Subcutaneous adipose tissue (tissue), 4 donors: Measurements from ENCODE around the gene RBPMS2. TPM values are rescaled to one million over a fixed set of nuclear protein-coding genes. Genes with fewer than 3 reads are reported as not detected.

Experiments used
- CTCF ChIP-seq: fragments of 450-650 bp; IDR thresholded peaks from one replicate; pipeline ENCODE4 v1.5.1; 2016; ENCODE audit warnings: low read depth, mild to moderate bottlenecking, control low read depth, antibody characterized with exemption, moderate library complexity
- total RNA-seq, 4 donors: library from RNA; depleted of rRNA; stranded (reverse); fragments of >200 nt; gene quantifications; one replicate each; pipeline ENCODE4 v1.1.0, GENCODE V29; 2016

Gene RBPMS2
- total RNA-seq, 4 donors from 2014 or later, result 0.98 to 6.4 (median 1.6) TPM

GRCh38 chr15:64701482-64702184, 73.8 kb downstream of the RBPMS2 start:
- TF ChIP-seq CTCF, result no peak

- no peak for TF ChIP-seq CTCF
Observed at GRCh38 chr15:64701051-64701450, 74.3 kb downstream of the RBPMS2 start.

- no peak for TF ChIP-seq CTCF
Observed at GRCh38 chr15:64699751-64700388, 75.5 kb downstream of the RBPMS2 start.

- no peak for TF ChIP-seq CTCF
Observed at GRCh38 chr15:64698823-64699222, 76.6 kb downstream of the RBPMS2 start.

GRCh38 chr15:64697911-64698369, 77.4 kb downstream of the RBPMS2 start:
- no peak for TF ChIP-seq CTCF

- no peak for TF ChIP-seq CTCF
Observed at GRCh38 chr15:64696481-64696880, 78.9 kb downstream of the RBPMS2 start.

GRCh38 chr15:64695561-64695992, 79.8 kb downstream of the RBPMS2 start:
- no peak for TF ChIP-seq CTCF
